Activated naive CD4-positive, alpha-beta T cell treated with anti-CD3 and anti-CD28 coated beads, Interleukin-2, amount 10 ng/mL, durations not matched to agents 7 days and 5 days (primary cell): ENCODE measurements around the gene PPIG.
"Not testable (repeated sequence)": the region's sequence is repeated elsewhere in the genome, so short reads cannot be mapped to it uniquely, and the experiment has no call there.

ENCODE experiments used
- CTCF ChIA-PET: fragments of 350-600 bp; sonication (Branson Sonifier 250); formaldehyde crosslinking; loops from one replicate; lab custom pipeline; 2021; ENCODE audit warnings: antibody characterized with exemption; lab: Charles Lee
- DNase-seq: peaks from one replicate; pipeline ENCODE4 v3.0.0-alpha.2; 2020
- H3K27ac Mint-ChIP-seq: one replicate; pipeline ENCODE4 v1.8.0; 2021; ENCODE audit warnings: mild to moderate bottlenecking, moderate library complexity, mixed read lengths
- H3K27me3 Mint-ChIP-seq: one replicate; pipeline ENCODE4 v1.8.0; 2021; ENCODE audit warnings: mild to moderate bottlenecking, mixed read lengths
- H3K36me3 Mint-ChIP-seq: one replicate; pipeline ENCODE4 v1.8.0; 2021; ENCODE audit warnings: mixed read lengths
- H3K4me1 Mint-ChIP-seq: one replicate; pipeline ENCODE4 v1.8.0; 2021; ENCODE audit warnings: mixed read lengths
- H3K4me3 Mint-ChIP-seq: one replicate; pipeline ENCODE4 v1.8.0; 2021; ENCODE audit warnings: mild to moderate bottlenecking, moderate library complexity, mixed read lengths
- H3K9me3 Mint-ChIP-seq: one replicate; pipeline ENCODE4 v1.8.0; 2021; ENCODE audit warnings: mixed read lengths

Gene PPIG

DNA sequence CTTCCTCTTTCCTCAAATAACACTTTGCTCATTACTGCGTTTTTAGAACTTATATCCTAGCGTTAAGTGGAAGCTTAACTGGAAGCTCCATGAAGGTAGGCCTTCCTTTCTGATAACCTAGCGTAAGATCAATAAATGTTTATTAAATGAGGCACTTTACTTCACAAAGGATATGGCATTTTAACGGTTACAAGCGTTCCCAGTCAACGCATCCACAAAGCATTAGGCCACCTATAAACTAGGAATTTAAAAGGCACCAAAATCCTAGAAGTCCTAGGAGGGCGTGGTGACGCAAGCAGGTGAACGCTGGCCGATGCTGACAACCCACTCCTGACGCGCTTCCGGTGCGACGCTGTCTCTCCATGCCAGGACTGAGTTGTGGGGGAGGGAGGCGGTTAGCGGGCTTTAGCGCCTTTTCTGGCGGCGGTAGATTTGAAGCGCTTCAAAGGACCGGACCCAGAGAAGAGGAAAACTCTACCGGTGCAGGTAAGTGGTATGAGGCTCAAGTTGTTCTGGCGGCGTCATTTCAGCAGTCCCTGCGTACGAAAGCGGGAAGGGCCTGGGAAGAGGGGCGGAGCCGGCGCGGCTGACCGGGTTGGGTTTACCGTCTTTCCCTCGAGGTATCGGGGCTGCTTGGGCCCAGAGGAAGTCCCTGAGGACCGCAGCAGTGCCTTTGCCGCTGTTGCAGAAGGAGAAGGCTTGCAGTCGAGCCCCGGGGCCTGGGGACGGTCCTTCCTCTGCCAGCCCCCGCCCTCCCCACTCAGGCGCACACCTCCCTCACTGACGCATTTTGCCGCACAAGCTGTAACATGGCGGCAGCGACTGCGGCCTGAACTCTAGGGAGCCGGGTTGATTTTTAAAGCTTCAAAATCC lies at the start of gene PPIG:
Gene PPIG (plus strand): TSS at position 347 of the 873 bp plus-strand sequence. CDS start 19,691 bp downstream, outside the sequence.
- CTCF ChIA-PET, result interaction anchor here (0.6 to 0.8 kb wide), 2 partner anchors 10 to 19 kb away, joined by 3 to 4 read pairs; partner anchors contain the start of gene FASTKD1
- peak; percentile 92 for DNase-seq
- H3K9me3 Mint-ChIP-seq, result peaks cover 15% of the 10 kb centered on the region
- peak within 1 kb of the TSS; percentile 100 for H3K27ac Mint-ChIP-seq
- H3K36me3 Mint-ChIP-seq, result peaks cover 29% of the 10 kb centered on the region
- H3K4me1 Mint-ChIP-seq, result peaks cover 32% of the 10 kb centered on the region
- no peaks in the 10 kb centered on the region for H3K27me3 Mint-ChIP-seq
- H3K4me3 Mint-ChIP-seq, result peak within 1 kb of the TSS; percentile 97

DNA sequence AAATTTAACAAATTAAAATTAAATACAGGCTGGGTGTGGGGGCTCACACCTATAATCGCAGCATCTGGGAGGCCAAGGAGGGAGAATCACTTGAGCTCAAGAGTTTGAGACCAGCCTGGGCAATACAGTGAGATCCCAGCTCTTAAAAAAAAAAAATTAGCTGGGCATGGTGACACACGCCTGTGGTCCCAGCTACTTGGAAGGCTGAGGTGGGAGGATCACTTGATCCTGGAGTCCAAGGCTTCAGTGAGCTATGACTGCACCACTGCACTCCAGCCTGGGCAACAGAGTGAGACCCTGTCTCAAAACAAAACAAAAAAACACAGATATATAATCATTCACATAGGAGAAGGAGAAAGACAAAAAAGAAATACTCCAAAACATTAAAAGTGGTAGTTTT lies 44.7 kb upstream of the PPIG start:
- not testable (repeated sequence) for H3K4me1 Mint-ChIP-seq, H3K27ac Mint-ChIP-seq, DNase-seq, H3K4me3 Mint-ChIP-seq, H3K9me3 Mint-ChIP-seq, H3K27me3 Mint-ChIP-seq
- peaks cover 16% of the 10 kb centered on the region for H3K36me3 Mint-ChIP-seq
- CTCF ChIA-PET, result interaction anchor here (1.0 kb wide), 1 partner anchor 12 kb away, joined by 3 read pairs; no protein-coding TSS in a partner anchor

DNA sequence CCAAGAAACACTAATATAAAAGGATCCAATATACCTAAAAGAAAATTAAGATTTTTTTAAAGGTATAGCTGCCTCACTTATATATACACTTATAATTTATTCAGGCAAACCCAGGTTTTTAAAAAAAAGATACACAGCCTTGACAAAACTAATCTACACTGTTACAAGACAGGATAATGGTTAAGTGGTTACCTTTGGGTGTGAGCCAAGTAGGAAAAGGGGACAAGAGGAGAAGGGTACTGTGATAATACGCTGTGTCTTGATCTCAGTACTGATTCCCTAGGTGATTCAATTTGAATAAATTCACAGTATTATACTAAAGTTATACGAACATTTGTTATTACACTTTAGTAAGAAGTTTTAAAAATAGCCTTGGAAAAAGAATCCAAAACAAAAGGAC lies 44.0 kb upstream of the PPIG start:
- H3K4me1 Mint-ChIP-seq, result no peaks in the 10 kb centered on the region
- CTCF ChIA-PET, result interaction anchor here (1.0 kb wide), 1 partner anchor 12 kb away, joined by 3 read pairs; no protein-coding TSS in a partner anchor
- H3K27me3 Mint-ChIP-seq, result no peaks in the 10 kb centered on the region
- H3K9me3 Mint-ChIP-seq, result no peaks in the 10 kb centered on the region
- DNase-seq, result no peak
- no peak overlapping the region for H3K4me3 Mint-ChIP-seq
- H3K27ac Mint-ChIP-seq, result no peak overlapping the region
- peaks cover 16% of the 10 kb centered on the region for H3K36me3 Mint-ChIP-seq

DNA sequence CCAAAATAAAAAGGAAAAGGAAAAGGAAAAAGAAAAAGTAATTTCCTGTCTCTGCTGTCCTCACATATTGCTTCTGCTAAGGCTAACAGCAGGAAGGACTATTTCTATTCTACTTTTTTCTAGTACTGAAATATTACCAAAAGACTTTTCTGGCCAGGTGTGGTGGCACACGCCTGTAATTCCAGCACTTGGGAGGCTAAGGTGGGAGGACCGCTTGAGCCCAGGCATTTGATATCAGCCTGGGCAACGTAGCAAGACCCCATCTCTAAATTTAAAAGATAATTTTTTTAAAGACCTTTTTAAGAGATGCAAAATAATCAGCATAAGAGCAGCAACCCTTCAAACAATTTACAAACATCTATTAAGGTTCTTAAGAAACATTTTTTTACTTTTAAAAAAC lies 41.7 kb upstream of the PPIG start:
- H3K9me3 Mint-ChIP-seq, result no peaks in the 10 kb centered on the region
- no peaks in the 10 kb centered on the region for H3K4me1 Mint-ChIP-seq
- no peak for DNase-seq
- peaks cover 14% of the 10 kb centered on the region for H3K36me3 Mint-ChIP-seq
- H3K27ac Mint-ChIP-seq, result no peak overlapping the region
- CTCF ChIA-PET, result no interaction called here
- H3K27me3 Mint-ChIP-seq, result no peaks in the 10 kb centered on the region
- no peak overlapping the region for H3K4me3 Mint-ChIP-seq

DNA sequence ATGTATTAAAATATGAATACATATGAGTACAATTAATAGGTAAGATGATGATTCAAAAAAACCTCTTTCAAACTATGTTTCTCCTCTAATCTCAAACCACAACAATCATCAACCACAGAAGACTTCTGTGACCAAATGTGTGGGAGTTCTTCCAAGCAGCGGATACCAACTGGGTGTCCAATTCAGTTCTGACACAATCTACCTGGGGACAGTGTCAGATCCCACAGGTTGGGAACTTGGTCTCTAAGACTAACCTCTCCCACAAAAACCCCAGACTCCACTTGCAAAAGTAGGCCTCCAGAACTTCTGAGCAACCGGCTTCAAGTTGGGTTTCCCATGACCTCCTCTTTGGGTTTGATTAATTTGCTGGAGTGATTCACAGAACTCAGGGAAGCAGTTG lies 37.4 kb upstream of the PPIG start:
- Mint-ChIP-seq H3K27ac (no peak overlapping the region), H3K4me3 (no peak overlapping the region), H3K27me3 (no peaks in the 10 kb centered on the region), H3K4me1 (no peaks in the 10 kb centered on the region), H3K36me3 (peaks cover 17% of the 10 kb centered on the region), H3K9me3 (no peaks in the 10 kb centered on the region)
- CTCF ChIA-PET, result no interaction called here
- DNase-seq, result no peak

DNA sequence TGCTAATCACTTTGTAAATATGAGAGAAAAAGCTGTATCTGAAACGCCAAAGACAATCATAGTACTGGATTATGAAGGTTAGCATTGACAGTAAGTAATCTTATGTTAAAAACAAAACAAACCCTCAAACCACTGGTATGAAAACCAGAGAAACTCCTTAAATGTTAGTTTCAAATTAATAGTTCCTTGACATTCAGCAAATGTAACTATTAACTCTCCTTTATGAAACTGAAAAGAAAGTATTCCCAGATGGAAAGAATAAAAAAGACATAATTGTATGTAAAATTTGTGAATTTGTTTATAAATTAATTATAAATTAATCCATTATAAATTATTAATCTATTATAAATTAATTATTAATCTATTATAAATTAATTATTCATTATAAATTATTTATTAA lies 22.8 kb upstream of the PPIG start:
- no peaks in the 10 kb centered on the region for H3K9me3 Mint-ChIP-seq
- H3K36me3 Mint-ChIP-seq, result peaks cover 27% of the 10 kb centered on the region
- H3K4me1 Mint-ChIP-seq, result no peaks in the 10 kb centered on the region
- peak overlapping the region; percentile 37 for H3K27ac Mint-ChIP-seq
- no peak overlapping the region for H3K4me3 Mint-ChIP-seq
- DNase-seq, result no peak
- CTCF ChIA-PET, result no interaction called here
- no peaks in the 10 kb centered on the region for H3K27me3 Mint-ChIP-seq

DNA sequence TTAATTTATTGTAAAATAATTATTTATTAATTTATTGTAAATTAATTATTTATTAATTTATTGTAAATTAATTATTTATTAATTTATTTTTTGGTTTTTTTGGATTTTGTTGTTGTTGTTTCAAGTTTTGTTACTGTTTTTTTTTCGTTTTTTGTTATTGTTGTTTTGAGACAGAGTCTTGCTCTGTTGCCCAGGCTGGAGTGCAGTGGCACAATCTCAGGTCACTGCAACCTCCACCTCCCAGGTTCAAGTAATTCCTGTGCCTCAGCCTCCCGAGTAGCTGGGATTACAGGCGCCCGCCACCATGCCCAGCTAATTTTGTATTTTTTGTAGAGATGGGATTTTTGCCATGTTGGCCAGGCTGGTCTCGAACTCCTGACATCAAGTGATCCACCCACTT lies 22.1 kb upstream of the PPIG start:
- H3K4me1 Mint-ChIP-seq, H3K4me3 Mint-ChIP-seq, H3K27ac Mint-ChIP-seq, DNase-seq, H3K9me3 Mint-ChIP-seq, H3K27me3 Mint-ChIP-seq, CTCF ChIA-PET: not testable (repeated sequence)
- peaks cover 27% of the 10 kb centered on the region for H3K36me3 Mint-ChIP-seq

DNA sequence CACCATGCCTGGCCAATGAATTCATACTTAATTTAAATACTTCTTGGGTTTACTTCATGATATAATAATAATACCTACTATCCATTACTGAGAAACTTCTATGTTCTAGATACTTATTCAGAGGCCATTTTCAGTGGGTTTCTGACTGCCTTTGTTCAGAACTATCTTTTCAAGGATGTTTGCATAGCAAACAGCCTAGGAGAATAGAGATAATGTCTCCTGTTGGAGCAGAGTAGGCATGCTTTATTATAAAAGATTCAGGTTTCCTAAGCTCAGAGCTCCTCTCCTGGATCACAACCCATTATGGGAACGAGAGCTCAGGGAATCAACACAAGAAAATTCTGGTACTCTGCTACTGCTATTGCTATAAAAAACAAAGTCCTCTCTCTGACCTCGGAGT lies 21.6 kb upstream of the PPIG start:
- H3K4me3 Mint-ChIP-seq, result no peak overlapping the region
- no peaks in the 10 kb centered on the region for H3K4me1 Mint-ChIP-seq
- DNase-seq, result no peak
- H3K9me3 Mint-ChIP-seq, result no peaks in the 10 kb centered on the region
- CTCF ChIA-PET, result no interaction called here
- no peaks in the 10 kb centered on the region for H3K27me3 Mint-ChIP-seq
- H3K36me3 Mint-ChIP-seq, result peaks cover 28% of the 10 kb centered on the region
- no peak overlapping the region for H3K27ac Mint-ChIP-seq

DNA sequence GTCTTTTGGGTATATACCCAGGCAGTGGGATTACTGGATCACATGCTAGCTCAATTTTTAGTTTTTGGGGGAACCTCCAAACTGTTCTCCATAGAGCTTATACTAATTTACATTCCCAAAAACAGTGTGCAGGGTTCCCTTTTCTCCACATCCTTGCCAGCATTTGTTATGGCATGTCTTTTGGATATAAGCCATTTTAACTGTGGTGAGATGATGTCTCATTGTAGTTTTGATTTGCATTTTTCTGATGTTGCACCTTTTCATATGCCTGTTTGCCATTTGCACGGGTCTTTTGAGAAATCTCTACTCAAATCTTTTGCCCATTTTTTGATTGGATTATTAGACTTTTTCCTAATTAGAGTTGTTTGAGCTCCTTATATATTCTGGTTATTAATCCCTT lies 18.5 kb upstream of the PPIG start:
- peaks cover 13% of the 10 kb centered on the region for H3K4me1 Mint-ChIP-seq
- no peak for DNase-seq
- H3K27ac Mint-ChIP-seq, result no peak overlapping the region
- CTCF ChIA-PET, result interaction anchor here (0.6 to 1.0 kb wide), 2 partner anchors 19 to 435 kb away, joined by 3 to 4 read pairs; partner anchors contain the start of gene PPIG
- H3K4me3 Mint-ChIP-seq, result no peak overlapping the region
- no peaks in the 10 kb centered on the region for H3K9me3 Mint-ChIP-seq
- H3K36me3 Mint-ChIP-seq, result peaks cover 36% of the 10 kb centered on the region
- no peaks in the 10 kb centered on the region for H3K27me3 Mint-ChIP-seq

DNA sequence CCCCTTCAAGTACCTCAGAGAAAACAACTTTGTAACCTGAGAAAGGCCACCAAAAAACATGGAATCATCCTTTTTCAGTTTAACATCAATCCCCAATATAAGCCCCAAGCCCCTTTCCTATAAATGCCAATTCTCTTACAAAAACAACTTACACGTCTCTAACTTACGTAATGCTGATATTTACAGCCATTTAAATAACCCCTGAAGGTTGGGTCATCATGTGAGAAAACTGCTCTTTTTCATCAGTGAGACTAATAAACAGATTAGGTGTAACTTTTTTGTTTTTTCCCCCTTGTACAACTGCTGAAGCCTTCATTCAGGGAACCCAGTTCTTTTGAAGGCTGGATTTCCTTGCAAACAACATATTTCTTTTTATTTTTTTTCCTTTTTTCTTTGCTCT lies 14.2 kb upstream of the PPIG start:
- Mint-ChIP-seq H3K27ac (no peak overlapping the region), H3K9me3 (no peaks in the 10 kb centered on the region), H3K4me3 (no peak overlapping the region), H3K4me1 (peaks cover 34% of the 10 kb centered on the region), H3K27me3 (no peaks in the 10 kb centered on the region), H3K36me3 (peaks cover 30% of the 10 kb centered on the region)
- CTCF ChIA-PET, result no interaction called here
- DNase-seq, result no peak

DNA sequence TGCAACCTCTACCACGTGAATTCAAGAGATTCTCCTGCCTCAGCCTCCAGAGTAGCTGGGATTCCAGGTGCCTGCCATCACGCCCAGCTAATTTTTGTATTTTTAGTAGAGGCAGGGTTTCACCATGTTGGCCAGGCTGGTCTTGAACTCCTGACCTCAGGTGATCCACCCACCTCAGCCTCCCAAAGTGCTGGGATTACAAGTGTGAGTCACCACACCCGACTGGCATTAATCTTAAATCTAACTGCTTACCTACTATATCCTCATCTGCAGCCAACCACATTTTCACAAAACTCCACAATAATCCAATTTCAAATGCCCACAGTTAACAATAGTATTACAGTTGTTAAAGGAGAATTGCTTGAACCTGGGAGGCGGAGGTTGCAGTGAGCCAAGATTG lies 13.4 kb upstream of the PPIG start:
- Mint-ChIP-seq H3K4me1 (peaks cover 34% of the 10 kb centered on the region), H3K36me3 (peaks cover 27% of the 10 kb centered on the region)
- H3K9me3 Mint-ChIP-seq, H3K27ac Mint-ChIP-seq, H3K4me3 Mint-ChIP-seq, DNase-seq, H3K27me3 Mint-ChIP-seq, CTCF ChIA-PET: not testable (repeated sequence)

DNA sequence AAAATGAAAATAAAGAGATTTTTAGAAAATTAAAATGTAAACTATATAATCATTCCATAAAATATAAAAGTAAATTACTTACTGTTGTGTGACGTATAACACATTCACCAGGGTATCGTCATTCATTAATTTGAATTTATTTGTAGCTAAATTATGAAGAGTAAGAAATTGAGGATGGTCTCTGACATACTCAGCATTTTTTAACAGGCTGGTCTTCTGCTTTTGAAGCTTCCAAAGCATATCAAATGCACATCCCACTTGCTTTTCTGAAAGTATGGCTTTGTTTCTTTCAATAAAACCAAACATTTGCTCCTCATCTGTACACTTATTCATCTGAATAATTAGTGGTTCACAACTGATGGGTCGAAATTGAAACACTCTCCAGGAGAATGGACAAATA lies 12.6 kb upstream of the PPIG start:
- CTCF ChIA-PET, result interaction anchor here (0.7 kb wide), 2 partner anchors 66 to 238 kb away, joined by 3 read pairs; no protein-coding TSS in a partner anchor
- Mint-ChIP-seq H3K27me3 (no peaks in the 10 kb centered on the region), H3K36me3 (peaks cover 24% of the 10 kb centered on the region), H3K4me1 (peaks cover 34% of the 10 kb centered on the region), H3K9me3 (no peaks in the 10 kb centered on the region), H3K27ac (no peak overlapping the region), H3K4me3 (no peak overlapping the region)
- DNase-seq, result no peak

DNA sequence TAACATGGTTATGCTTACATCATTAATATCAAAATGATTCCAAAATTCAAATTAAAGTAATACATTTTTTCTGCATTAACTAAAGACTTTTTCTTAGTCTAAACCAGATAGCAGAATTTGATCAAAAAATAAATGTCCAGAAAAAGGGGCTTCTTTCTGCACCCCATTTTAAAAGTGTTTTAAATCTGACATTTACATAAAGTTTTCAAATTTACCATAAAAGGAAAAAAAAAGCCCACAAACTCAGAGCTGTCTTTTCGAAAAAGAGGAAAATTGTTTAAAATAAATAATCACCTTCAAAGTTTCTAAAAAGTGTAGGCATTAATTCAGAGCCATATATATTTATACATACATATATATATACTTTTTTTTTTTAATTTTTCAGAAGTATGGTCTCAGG lies 12.0 kb upstream of the PPIG start:
- Mint-ChIP-seq H3K4me3 (no peak overlapping the region), H3K27ac (no peak overlapping the region), H3K9me3 (no peaks in the 10 kb centered on the region), H3K27me3 (no peaks in the 10 kb centered on the region), H3K4me1 (peaks cover 34% of the 10 kb centered on the region), H3K36me3 (peaks cover 24% of the 10 kb centered on the region)
- no peak for DNase-seq
- CTCF ChIA-PET, result interaction anchor here (0.7 kb wide), 2 partner anchors 65 to 238 kb away, joined by 3 read pairs; no protein-coding TSS in a partner anchor

DNA sequence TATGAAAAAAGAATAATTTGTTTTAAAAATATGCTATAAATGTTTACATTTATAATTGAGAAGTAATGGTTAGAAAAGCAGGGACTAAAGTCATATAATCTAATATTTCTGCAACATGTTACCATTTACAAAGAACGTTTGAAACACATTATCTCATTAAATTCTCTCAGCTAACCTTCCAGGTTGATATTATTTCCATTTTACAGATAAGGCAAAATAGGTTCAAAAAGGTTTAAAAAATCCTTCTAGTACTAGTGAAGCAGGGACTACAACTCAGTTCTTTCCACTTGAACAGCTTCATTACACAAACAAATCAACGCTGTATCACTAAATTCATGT lies 11.4 kb upstream of the PPIG start:
- Mint-ChIP-seq H3K9me3 (no peaks in the 10 kb centered on the region), H3K27ac (peak overlapping the region; percentile 87), H3K27me3 (no peaks in the 10 kb centered on the region), H3K4me1 (peaks cover 34% of the 10 kb centered on the region), H3K36me3 (peaks cover 21% of the 10 kb centered on the region), H3K4me3 (peak overlapping the region; percentile 98)
- CTCF ChIA-PET, result no interaction called here
- DNase-seq, result no peak
